Measurements from ENCODE around the gene LAMB3.

- TF ChIP-seq CTCF (IDR thresholded peaks at IDR 0.05): no peak
- TF ChIP-seq POLR2A (IDR thresholded peaks at IDR 0.05): no peak
Measured at GRCh38 chr1:209589863-209590262, 62.4 kb downstream of the LAMB3 start.

All from lower leg skin (tissue), 3 donors.